T-helper 9 cell (primary cell): ENCODE data around the gene HIPK3.
"Not testable (repeated sequence)": the region's sequence is repeated elsewhere in the genome, so short reads cannot be mapped to it uniquely, and the experiment has no call there.

Experiments
- DNase-seq: peaks from one replicate; pipeline ENCODE4 v3.0.0-alpha.2; 2020

The HIPK3 gene

GRCh38 chr11:33366918-33367317 is 109.7 kb downstream of the HIPK3 start:
- no peak for DNase-seq

GRCh38 chr11:33368475-33368874 is 111.3 kb downstream of the HIPK3 start:
- not testable (repeated sequence) for DNase-seq

- no peak for DNase-seq
These were observed 111.8 kb downstream of the HIPK3 start for GRCh38 chr11:33368931-33369330.

GRCh38 chr11:33373636-33374035 is 116.5 kb downstream of the HIPK3 start:
- DNase-seq = no peak

- DNase-seq = no peak
These were observed 118.1 kb downstream of the HIPK3 start for GRCh38 chr11:33375236-33375635.

- DNase-seq = no peak
These were observed 118.6 kb downstream of the HIPK3 start, which contains the start of gene KIAA1549L for GRCh38 chr11:33375688-33376311. KIAA1549L (plus strand) TSS chr11:33376108.

GRCh38 chr11:33376331-33377310 is 119.4 kb downstream of the HIPK3 start:
- DNase-seq = no peak

GRCh38 chr11:33377412-33378370 is 120.5 kb downstream of the HIPK3 start:
- no peak for DNase-seq

GRCh38 chr11:33379947-33380346 is 122.8 kb downstream of the HIPK3 start:
- DNase-seq = no peak

GRCh38 chr11:33383075-33383919 is 126.1 kb downstream of the HIPK3 start:
- DNase-seq = no peak

GRCh38 chr11:33383920-33384209 is 126.7 kb downstream of the HIPK3 start:
- no peak for DNase-seq

GRCh38 chr11:33384220-33384619 is 127.0 kb downstream of the HIPK3 start:
- DNase-seq = no peak

- no peak for DNase-seq
These were observed 130.4 kb downstream of the HIPK3 start for GRCh38 chr11:33387581-33387980.

GRCh38 chr11:33387996-33388395 is 130.8 kb downstream of the HIPK3 start:
- no peak for DNase-seq

GRCh38 chr11:33388793-33389525 is 131.8 kb downstream of the HIPK3 start:
- no peak for DNase-seq

- no peak for DNase-seq
These were observed 132.5 kb downstream of the HIPK3 start for GRCh38 chr11:33389635-33390034.

- no peak for DNase-seq
These were observed 134.0 kb downstream of the HIPK3 start for GRCh38 chr11:33390944-33391892.

GRCh38 chr11:33391893-33392251 is 134.7 kb downstream of the HIPK3 start:
- DNase-seq = no peak

- no peak for DNase-seq
These were observed 137.4 kb downstream of the HIPK3 start for GRCh38 chr11:33394431-33395109.

GRCh38 chr11:33396361-33396760 is 139.2 kb downstream of the HIPK3 start:
- no peak for DNase-seq
